GM19240 (cell line): ENCODE measurements around the gene ARID2.

Source experiments
- DNase-seq: peaks from one replicate; pipeline ENCODE4 v3.0.0; 2011; ENCODE audit warnings: low spot score; ENCODE audit not compliant: insufficient read length

ARID2 gene

GRCh38 chr12:45918818-45919217, 189.3 kb downstream of the ARID2 start:
- DNase-seq: no peak

GRCh38 chr12:45928309-45928708, 198.8 kb downstream of the ARID2 start:
- DNase-seq: no peak

GRCh38 chr12:45930369-45930768, 200.9 kb downstream of the ARID2 start:
- DNase-seq: no peak

GRCh38 chr12:45933504-45933903, 204.0 kb downstream of the ARID2 start:
- DNase-seq: no peak

GRCh38 chr12:45934956-45935355, 205.4 kb downstream of the ARID2 start:
- no peak for DNase-seq

GRCh38 chr12:45938566-45938965, 209.1 kb downstream of the ARID2 start:
- no peak for DNase-seq

GRCh38 chr12:45939759-45940158, 210.3 kb downstream of the ARID2 start:
- no peak for DNase-seq

- no peak for DNase-seq
Observed at GRCh38 chr12:45944771-45945170, 215.3 kb downstream of the ARID2 start.

- DNase-seq: no peak
Observed at GRCh38 chr12:45946435-45946834, 216.9 kb downstream of the ARID2 start.

GRCh38 chr12:45948546-45948945, 219.0 kb downstream of the ARID2 start:
- no peak for DNase-seq
